Measurements from ENCODE around the gene KCNH3. TPM values are rescaled to one million over a fixed set of nuclear protein-coding genes. Genes with fewer than 3 reads are reported as not detected.
A peak's percentile ranks its signal among the peaks of the same experiment; 100 is the strongest.

Gene KCNH3
- total RNA-seq, 1 donor from 2014 or later, result 31.9 TPM

DNA sequence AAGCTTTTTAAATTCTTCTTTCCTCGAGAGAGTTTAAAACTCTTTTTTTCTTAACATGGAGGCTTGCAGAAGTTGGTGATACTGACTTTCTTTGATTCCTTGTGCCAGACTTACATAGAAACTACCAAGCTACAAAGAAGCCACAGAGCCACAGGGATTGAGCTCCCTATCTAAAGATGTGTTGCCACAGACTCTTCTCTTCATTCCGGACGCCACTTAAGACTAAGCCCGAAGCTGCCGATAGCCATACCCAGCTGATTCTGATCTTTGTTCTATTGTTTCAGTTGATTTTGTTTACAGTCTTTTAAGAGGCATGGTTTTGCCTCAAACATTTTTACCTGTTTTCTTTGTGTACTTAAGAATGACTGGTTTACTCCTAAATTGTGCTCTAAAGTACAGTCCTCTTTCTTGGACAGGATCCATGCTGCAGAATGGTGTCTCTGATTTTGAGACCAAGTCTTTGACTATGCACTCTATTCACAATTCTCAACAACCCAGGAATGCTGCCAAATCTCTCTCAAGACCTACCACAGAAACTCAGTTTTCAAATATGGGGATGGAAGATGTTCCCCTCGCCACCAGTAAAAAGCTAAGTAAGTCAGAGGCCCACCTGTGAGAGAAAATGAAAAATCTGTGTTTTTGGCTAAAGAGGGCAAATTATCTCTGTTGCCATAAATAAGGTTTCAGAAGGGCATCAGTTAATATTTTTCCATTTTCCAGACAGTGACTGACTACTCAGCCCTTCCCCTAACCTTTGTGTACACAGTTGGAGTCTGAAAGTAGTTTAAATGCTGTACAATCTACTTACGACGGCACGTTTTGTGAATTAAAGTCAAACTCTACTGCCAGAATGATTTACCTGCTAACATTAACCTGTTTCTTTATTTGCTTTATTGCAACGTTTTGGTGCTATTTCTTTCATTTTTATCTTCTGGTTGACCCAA lies 42.1 kb upstream of the KCNH3 start:
- Mint-ChIP-seq H3K4me3 (ENCODE audit: low read depth) (no peak overlapping the region), H3K4me1 (ENCODE audit: low read depth) (peaks cover 19% of the 10 kb centered on the region), H3K9me3 (ENCODE audit: low read depth) (no peaks in the 10 kb centered on the region), H3K36me3 (ENCODE audit: insufficient read depth) (peaks cover 26% of the 10 kb centered on the region), H3K27ac (peak overlapping the region; percentile 57), H3K27me3 (no peaks in the 10 kb centered on the region)
- DNase-seq (ENCODE audit: low spot score, unreplicated experiment), result no peak
- TF ChIP-seq, protein P1, sequence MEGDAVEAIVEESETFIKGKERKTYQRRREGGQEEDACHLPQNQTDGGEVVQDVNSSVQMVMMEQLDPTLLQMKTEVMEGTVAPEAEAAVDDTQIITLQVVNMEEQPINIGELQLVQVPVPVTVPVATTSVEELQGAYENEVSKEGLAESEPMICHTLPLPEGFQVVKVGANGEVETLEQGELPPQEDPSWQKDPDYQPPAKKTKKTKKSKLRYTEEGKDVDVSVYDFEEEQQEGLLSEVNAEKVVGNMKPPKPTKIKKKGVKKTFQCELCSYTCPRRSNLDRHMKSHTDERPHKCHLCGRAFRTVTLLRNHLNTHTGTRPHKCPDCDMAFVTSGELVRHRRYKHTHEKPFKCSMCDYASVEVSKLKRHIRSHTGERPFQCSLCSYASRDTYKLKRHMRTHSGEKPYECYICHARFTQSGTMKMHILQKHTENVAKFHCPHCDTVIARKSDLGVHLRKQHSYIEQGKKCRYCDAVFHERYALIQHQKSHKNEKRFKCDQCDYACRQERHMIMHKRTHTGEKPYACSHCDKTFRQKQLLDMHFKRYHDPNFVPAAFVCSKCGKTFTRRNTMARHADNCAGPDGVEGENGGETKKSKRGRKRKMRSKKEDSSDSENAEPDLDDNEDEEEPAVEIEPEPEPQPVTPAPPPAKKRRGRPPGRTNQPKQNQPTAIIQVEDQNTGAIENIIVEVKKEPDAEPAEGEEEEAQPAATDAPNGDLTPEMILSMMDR (IDR thresholded peaks at IDR 0.05; ENCODE audit: unreplicated experiment), result no peak

DNA sequence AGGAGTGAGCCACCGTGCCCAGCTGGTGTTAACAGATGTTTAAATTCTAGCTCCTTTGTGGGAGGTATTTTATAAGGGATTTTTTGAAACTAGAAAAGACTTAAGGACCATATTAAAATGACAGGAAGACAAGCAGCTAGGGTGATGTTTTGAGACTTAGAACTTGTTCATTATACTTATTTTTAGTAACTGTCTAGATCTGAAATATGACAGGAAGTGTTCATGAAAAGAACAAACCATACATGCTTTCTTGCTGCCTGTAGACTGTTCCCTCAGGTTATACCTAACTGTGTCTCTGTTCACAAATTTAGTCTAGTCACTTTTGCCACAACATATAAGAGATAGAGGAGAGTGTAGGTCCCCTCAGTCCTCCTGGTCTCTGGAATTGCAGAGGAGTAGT lies 36.9 kb upstream of the KCNH3 start:
- H3K9me3 Mint-ChIP-seq (ENCODE audit: low read depth), result no peaks in the 10 kb centered on the region
- peaks cover 15% of the 10 kb centered on the region for H3K4me1 Mint-ChIP-seq (ENCODE audit: low read depth)
- DNase-seq (ENCODE audit: low spot score, unreplicated experiment), result no peak
- peaks cover 33% of the 10 kb centered on the region for H3K36me3 Mint-ChIP-seq (ENCODE audit: insufficient read depth)
- TF ChIP-seq, protein P1 (IDR thresholded peaks at IDR 0.05; ENCODE audit: unreplicated experiment), result no peak
- no peak overlapping the region for H3K4me3 Mint-ChIP-seq (ENCODE audit: low read depth)
- no peaks in the 10 kb centered on the region for H3K27me3 Mint-ChIP-seq
- H3K27ac Mint-ChIP-seq, result peak overlapping the region; percentile 49

DNA sequence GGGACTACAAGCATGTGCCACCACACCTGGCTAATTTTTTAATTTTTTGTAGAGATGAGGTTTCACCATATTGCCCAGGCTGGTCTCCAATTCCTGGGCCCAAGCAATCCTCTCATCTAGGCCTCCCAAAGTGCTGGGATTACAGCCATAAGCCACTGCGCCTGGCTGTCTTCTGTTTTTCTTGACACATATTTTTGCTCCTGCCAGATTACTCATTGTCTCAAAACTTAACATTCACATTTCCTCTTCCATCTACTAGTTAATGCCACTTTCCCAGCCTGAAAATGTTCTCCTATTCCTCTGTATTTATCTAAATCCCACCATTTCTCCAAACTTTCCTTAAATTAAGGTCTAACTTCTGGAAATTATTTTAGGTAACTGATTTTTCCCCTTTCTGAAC lies 36.2 kb upstream of the KCNH3 start:
- Mint-ChIP-seq H3K4me1 (ENCODE audit: low read depth) (peaks cover 10% of the 10 kb centered on the region), H3K4me3 (ENCODE audit: low read depth) (no peak overlapping the region), H3K9me3 (ENCODE audit: low read depth) (no peaks in the 10 kb centered on the region), H3K27me3 (no peaks in the 10 kb centered on the region), H3K36me3 (ENCODE audit: insufficient read depth) (peaks cover 35% of the 10 kb centered on the region), H3K27ac (peak overlapping the region; percentile 54)
- TF ChIP-seq, protein P1 (IDR thresholded peaks at IDR 0.05; ENCODE audit: unreplicated experiment), result no peak
- DNase-seq (ENCODE audit: low spot score, unreplicated experiment), result no peak

DNA sequence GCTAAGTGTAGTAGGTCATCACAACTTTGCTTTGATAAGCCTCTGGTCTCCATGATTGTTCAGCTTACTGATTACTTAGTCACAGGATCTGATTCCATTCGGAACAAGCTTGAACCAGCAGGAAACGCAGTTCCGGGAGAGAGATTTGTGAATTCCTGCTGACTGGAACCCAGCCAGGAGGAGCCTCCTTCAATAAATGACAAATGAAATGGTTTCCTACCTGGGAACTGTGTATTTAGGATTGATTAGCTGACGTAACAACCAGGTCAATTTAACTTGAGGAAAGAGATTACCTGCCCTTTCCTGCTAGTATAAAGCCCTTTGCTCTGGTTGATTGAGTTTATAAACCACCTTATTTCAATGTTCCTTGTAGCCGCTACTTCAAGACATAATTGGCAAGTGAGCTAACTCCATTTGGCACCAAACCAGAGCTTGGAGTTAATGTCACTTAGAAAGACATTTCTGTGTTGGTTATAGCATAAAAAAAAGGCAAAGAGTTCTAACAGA lies 35.1 kb upstream of the KCNH3 start:
- no peaks in the 10 kb centered on the region for H3K27me3 Mint-ChIP-seq
- no peaks in the 10 kb centered on the region for H3K9me3 Mint-ChIP-seq (ENCODE audit: low read depth)
- peaks cover 34% of the 10 kb centered on the region for H3K36me3 Mint-ChIP-seq (ENCODE audit: insufficient read depth)
- DNase-seq (ENCODE audit: low spot score, unreplicated experiment), result no peak
- H3K4me3 Mint-ChIP-seq (ENCODE audit: low read depth), result no peak overlapping the region
- peaks cover 8% of the 10 kb centered on the region for H3K4me1 Mint-ChIP-seq (ENCODE audit: low read depth)
- peak overlapping the region; percentile 88 for H3K27ac Mint-ChIP-seq
- TF ChIP-seq, protein P1 (IDR thresholded peaks at IDR 0.05; ENCODE audit: unreplicated experiment), result no peak

DNA sequence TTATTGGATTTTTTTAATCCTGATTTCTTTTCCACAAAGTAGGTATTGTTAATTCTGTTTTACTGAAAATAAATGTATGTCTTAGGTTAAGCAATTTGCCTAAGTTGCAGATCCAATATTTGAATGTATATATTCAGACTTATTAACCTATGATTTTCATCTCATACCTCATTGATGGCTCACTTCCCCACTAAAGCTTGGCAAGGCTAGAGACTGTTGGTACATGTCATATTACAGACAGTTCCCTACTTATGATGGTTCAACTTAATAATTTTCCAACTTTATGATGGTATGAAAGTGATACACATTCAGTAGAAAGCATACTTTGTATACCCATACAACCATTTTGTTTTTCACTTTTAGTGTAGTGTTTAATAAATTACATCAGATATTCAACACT lies 33.2 kb upstream of the KCNH3 start:
- H3K36me3 Mint-ChIP-seq (ENCODE audit: insufficient read depth), result peaks cover 27% of the 10 kb centered on the region
- H3K27ac Mint-ChIP-seq, result no peak overlapping the region
- no peak overlapping the region for H3K4me3 Mint-ChIP-seq (ENCODE audit: low read depth)
- no peak for DNase-seq (ENCODE audit: low spot score, unreplicated experiment)
- peaks cover 8% of the 10 kb centered on the region for H3K4me1 Mint-ChIP-seq (ENCODE audit: low read depth)
- TF ChIP-seq, protein P1 (IDR thresholded peaks at IDR 0.05; ENCODE audit: unreplicated experiment), result no peak
- no peaks in the 10 kb centered on the region for H3K9me3 Mint-ChIP-seq (ENCODE audit: low read depth)
- H3K27me3 Mint-ChIP-seq, result no peaks in the 10 kb centered on the region
